RPMI8226 (cell line): ENCODE results near the gene KIAA1328.
"Not testable (repeated sequence)": the region's sequence is repeated elsewhere in the genome, so short reads cannot be mapped to it uniquely, and the experiment has no call there.

Experiments used
- DNase-seq: peaks from one replicate; pipeline ENCODE4 v3.0.0-alpha.2; 2015

The KIAA1328 gene

DNA sequence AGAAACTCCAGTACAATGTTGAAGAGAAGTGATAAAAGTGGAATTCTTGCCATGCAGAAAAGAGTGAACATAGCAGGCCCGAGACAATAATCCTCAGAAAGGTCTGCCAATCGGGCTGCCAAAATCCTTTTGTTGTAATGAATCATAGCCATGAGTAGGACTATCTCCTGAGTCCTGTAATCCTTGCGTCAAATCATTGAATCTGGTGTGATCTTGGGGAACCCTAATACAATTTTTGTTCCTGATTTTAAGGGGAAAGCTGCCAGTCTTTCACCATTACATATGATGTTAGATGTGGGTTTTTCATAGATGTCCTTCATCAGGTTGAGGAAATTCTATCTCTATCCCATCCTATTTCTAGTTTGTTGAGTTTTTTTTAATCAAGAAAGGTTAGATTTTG is 2.4 kb upstream of the KIAA1328 start:
- no peak for DNase-seq

DNA sequence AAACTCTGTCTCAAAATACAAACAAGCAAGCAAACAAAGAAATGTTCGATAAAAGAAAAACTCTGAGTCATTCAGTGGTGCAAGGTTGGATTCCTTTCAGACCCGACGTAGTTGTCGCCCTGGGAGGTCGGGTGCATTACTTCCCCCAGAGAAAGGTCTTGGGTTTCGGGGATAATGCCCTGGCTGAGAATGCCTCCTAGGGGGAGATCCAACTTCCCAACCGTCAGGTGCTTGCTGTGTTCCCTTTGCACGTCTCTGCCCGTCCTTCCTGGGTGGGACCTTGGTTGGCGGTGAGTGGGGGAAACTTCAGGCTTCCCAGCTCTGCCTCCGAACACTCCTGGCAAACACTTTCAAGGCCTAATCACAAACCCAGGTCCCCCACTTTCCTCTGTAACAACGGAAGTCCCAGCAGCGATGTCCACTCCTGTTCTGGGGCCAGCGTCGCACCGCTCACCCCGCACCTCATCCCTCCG is 734 bp upstream of the KIAA1328 start:
- no peak for DNase-seq

DNA sequence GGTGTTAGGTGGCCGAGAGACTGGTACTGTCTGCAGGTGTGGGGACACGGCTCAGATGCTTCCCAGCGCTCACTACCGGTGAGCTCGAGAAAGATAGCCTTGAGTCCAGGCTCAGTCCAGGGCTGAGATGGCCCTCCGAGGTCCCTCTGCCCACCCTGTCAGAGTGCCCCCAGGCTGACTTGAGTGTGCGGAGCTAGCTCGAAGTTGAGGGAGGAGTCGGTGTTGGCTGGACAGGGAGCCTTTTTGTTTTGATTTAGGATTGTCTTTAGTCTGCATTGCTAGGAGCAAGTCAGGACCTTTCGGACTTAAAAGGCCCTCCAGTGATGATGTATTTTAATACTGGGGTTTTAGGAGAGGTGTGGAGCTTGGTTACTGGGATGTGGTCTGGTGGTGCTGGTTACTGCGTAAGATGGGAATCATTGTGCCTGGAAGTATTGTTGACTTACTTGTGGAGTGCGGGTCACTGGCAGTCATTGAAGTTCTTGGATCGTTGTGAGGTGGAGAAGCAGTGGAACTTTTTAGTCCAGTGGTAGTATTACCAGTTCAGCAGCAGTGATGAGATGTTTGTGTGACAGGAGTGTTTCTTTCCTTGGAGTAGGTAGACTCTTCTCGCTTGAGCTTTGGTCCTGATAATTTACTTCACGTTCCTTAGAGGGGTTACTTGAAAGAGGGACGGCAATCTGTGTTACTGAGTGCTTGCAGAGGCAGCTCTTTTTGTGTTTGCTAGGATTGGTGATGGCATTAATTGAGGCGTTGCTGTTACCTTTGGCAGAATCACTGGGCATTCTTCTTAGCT is 633 bp downstream of the KIAA1328 start:
- DNase-seq = peak; percentile 17

DNA sequence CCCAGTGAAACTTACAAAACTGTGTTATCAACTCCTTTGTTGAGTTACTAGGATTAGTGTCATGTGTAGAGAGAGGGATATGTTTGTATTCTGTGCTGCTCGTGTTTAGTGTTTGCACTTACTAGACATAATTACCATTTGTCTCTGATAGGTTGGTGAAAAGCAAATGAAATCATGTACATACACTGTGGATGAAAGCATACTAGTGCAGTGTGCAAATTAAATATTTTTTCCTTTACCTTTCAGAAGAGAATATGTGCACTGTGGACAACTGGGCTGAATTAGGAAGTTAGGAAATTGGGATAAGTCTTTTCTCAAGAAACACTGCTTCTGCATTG is 1.2 kb downstream of the KIAA1328 start:
- no peak for DNase-seq

DNA sequence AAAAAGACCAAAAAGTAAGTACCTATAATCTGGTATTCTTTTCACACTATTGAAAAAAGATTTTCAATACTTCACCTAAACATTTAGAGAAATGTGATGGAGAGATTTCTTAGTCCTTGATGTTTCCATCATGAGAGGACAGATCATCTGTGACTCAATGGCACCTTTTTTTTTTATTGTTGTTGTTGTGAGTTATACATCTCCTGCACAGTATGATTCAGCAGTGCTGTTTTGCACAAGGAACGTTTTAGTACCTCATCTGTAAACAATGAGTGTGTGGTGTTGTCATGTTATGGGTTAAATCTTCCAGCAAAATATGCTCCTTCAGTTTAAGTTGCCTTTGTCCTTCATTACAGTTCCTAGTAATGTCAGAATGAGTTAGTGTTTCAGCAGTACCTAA is 2.2 kb downstream of the KIAA1328 start:
- DNase-seq = no peak

DNA sequence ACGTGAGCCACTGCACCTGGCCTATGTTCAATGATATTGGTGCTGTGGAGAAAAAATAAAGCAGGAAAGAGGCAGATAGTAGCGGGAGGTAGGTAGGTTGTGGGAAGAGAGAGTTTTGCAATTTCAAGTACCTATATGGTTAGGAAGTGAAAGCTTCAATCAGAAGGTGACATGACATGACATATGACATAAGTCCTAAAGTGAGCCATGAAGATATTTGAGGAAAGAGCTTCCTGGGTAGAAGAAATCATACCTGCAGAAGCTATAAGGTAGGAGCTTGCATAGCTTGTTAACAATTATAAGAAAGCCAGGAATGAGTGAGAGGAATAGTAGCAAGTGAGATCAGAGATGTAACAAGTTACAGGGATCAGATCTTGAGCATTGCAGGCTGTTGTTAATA is 4.2 kb downstream of the KIAA1328 start:
- no peak for DNase-seq

DNA sequence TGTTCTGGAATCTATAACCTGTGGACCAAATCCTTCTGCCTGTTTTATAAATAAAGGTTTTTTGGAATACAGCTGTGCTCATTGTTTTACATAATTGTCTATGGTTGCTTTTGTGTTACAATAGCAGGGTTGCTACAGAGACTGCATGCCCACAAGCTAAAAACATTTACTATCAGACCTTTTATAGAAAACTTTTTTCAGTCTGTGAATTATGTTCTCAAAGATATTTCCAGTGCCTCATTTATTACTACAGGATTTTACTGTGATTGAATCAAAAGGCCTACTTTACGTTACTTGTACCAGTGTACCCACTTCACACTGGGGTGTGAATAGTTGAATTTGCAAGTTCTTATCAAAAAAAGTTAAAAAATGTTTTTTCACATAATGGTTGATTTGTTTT is 7.0 kb downstream of the KIAA1328 start:
- DNase-seq = no peak

DNA sequence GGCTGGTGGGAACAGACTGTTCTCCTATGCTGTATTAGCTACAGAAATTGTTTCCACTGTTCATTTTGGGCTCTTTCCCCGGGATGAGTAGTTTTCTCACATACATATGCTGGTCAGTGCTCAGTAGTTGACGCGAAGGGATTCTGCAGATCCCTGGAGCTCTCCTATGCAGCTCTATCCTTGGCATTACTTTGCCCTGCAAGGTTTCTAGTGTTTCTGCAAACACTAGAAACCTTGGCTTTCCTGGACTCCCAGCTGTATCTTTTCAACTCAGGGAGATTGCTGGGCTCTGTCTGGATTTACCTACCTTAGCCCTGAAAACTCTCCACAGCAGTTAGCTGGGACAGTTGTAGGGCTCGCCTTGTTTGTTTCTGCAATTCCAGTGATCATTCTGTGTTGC is 10.9 kb downstream of the KIAA1328 start:
- DNase-seq = no peak

DNA sequence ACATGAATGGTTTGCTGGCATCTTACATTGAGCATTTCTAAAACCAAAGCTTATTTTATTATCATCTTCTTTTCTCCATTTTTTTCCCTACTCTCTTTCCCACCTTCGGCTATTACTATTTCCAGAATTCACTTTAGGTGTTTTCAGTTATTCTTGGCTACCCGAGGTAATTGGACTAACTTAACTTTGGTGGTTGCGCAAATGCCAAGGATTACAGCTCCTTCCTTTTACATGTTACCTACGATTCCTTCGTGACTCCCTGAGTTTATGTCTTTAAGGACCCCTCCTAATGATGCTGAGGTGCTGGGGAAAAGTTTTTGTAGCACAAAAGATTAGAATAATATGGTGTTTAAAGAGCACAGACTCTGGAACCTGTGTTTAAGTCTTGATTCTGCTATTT is 14.3 kb downstream of the KIAA1328 start:
- DNase-seq = no peak

DNA sequence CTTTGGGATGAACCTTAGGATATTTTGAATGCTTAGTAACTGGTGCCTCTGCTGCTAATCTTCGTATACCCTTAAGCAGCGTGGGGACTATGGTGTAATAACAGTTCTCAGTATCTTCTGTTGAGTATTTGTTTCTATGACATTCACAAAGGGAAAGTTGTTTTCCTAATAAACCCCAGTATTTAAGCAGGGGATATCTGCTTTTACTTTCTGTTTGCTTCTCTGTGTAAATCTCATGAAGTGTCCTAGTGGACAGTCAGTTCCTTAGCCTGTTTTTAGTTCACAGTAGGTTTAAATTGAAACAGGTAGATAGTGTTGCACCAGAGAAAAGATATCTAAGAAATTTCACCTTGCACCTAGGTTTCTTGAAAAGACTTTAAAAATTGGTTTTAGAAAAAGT is 14.9 kb downstream of the KIAA1328 start:
- no peak for DNase-seq

DNA sequence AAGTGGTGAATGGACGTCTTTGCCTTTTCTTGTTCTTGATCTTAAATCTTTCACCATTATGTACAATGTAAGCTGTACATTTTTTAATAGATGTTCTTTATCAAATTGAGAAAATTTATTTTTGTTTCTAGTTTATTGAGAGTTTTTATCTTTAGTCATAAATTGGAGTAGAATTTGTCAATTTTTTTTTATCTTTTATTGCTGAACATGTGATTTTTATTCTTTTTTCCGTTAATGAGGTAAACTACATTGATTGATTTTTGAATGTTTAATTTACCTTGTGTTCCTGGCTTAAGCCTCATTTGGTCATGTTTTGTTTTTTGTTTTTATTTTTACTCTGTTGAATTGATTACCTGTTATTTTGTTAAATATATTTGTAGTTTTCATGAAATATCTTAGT is 19.7 kb downstream of the KIAA1328 start:
- no peak for DNase-seq

DNA sequence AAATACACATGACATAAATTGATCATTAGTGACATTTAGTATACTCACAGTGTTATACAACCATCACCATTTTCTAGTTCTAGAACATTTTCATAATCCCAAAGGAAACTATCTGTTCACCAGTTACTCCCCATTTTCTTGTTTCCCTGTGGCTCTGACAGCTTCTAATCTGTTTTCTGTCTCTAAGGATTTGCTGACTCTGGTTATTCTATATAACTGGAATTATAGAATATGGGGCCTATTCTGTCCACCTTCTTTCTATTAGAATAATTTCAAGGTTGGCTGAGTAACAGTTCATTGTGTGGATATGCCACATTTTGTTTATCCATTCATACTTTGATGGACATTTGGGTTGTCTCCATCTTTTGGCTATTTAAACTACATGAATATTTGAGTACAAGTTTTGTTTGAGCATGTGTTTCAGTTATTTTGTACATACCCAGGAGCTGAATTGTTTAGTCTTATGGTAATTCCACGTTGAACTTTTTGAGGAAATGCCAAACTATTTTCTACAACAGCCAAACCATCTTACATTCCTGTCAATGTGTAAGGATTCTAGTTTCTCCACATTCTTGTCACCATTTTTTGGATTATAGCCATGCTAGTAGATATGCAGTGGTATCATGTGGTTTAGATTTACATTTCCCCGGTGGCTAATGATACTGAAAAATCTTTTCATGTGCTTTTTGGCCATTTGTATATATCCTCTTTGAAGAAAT is 20.5 kb downstream of the KIAA1328 start:
- no peak for DNase-seq

DNA sequence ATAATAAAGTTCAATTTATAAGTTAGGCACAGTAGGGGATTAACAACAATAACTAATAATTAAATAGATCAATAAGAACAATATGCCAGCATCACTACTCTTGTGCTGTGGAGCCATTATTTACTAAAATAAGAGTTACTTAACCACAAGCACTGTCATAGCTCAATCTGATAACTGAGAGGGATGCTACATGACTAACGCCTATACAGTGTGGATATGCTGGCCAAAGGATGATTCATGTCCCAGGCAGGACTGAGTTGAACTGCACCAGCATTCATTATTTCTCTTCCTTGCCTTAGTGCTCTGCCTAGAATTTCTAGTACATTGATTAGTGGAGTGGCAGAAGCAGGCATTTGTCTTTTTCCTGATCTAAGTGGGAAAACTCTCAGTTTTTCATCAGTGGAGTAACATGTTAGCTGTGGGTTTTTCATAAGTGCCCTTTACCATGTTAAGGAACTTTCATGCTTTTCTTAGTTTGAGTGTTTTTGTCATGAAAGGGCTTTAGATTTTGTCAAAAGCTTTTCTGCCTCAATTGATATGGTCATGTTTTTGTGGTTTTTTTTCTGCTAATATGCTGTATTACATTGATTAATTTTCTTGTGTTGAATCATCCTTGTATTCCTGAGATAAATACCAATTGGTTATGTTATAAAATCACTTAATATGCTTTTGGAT is 21.7 kb downstream of the KIAA1328 start:
- no peak for DNase-seq

DNA sequence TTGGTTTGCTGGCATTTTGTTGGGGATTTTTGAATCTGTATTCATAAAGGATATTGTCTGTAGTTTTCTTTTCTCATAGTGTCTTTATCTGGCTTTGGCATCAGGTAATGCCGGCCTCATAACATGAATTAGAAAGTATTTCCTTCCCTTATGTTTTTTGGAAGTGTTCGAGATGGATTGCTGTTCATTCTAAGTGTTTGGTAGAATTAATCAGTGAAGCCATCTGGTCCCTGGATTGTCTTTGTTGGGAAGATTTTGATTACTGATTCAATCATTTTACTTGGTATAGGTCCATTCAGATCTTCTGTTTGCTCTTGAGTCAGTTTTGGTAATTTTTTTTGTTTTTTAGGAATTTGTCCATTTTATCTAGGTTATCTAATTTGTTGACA is 22.3 kb downstream of the KIAA1328 start:
- DNase-seq = no peak

DNA sequence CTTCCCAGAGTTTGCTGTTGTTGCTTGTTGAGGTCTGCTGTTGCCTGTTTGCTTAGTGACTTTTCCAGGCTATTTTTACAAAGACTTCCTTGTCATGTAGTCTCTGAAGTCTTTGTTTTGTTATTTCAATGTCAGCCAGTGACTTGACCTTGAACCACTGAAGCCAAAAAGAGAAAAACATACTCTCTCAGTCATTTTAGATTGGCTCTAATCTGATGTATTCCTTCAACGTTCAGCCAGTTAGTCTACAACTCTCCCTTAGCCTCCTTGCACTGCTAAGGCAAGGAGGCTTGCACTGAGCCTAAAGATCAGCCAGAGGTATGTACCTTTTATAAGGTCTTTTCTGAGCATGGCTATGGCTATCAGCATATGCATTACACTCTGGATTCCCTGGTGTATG is 27.9 kb downstream of the KIAA1328 start:
- DNase-seq = no peak

DNA sequence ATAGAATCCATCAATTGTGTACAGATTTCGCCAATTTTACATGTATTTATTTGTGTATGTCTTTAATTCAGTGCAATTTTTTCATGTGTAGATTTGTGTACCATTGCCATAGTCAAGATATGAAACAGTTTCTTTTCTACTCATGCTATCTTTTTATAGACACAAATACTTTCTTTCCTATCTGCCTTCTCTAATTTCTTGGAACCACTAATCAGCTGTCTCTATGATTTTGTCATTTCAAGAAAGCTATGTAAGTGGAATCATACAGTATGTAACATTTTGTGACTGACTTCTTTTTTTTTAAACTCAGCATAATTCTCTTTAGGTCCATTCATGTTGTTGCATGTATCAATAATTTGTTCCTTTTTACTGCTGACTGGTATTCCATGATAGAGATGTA is 33.3 kb downstream of the KIAA1328 start:
- no peak for DNase-seq

DNA sequence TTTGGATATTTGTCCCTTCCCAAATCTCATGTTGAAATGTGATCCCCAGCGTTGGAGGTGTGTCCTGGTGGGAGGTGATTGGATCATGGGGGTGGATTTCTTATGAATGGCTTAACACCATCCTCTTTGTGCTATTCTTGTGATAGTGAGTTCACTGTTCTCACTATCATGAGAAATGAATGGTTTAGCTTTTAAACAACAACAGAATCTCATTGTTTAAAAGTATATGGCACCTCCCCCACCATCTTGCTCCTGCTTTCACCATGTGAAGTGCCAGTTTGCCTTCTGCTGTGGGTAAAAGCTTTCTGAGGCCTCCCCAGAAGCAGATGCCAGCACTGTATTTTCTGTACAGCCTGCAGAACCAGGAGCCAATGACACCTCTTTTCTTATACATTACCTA is 38.1 kb downstream of the KIAA1328 start:
- no peak for DNase-seq

DNA sequence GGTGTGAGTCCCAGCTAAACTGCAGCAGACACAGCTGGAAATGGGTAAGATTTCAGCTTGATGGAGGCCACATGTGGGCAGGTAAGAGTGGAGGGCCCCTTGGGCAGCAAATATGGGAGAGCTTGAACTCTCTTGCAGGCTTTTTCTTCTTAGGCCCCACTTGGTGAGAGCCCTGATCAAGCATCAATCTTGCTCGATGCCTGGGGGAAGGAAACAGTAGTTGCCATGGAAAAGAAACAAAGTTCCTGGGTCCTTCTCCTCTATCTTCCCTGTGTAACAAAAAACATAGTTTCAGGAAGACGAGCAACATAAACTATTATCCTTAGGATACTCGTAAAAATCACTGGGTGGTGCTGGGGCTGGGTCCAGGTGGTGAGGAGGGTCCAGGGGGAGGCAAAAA is 42.9 kb downstream of the KIAA1328 start:
- DNase-seq = no peak

DNA sequence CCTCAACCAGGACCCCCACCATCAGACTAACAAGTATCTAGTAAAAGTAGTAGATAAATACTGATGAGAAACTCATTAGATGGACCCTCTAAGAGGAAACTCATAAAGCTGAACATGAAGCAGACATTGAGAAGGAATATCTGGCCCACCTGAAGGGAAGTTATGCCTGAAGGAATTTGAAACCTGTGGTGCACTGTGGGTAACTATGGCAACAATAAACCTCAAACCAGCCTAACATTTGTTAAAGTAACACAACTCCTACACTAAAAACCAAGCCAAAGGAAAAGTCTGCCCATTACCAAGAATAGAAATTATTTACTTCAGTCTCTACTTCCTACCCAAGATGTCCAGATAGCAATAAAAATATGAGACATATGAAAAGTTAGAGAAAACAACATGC is 43.4 kb downstream of the KIAA1328 start:
- no peak for DNase-seq

DNA sequence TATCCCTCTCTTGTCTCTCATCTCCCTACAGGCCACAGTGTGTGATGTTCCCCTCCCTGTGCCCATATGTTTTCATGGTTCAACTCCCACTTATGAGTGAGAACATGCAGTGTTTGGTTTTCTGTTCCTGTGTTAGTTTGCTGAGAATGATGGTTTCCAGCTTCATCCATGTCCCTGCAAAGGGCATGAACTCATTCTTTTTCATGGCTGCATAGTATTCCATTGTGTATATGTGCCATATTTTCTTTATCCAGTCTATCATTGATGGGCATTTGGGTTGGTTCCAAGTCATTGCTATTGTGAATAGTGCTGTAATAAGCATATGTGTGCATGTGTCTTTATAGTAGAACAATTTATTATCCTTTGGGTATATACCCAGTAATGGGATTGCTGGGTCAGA is 44.9 kb downstream of the KIAA1328 start:
- DNase-seq = not testable (repeated sequence)

DNA sequence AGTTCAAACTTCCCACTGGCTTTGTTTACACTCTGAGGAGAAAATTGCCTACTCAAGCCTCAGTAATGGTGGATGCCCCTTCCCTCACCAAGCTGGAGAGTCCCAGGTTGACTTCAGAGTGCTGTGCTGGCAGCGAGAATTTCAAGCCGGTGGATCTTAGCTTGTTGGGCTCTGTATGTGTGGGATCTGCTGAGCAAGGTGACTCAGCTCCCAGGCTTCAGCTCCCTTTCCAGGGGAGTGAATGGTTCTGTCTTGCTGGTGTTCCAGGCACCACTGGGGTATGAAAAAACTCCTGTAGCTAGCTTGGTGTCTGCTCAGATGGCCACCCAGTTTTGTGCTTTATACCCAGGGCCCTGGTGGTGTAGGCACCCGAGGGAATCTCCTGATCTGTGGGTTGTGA is 50.9 kb downstream of the KIAA1328 start:
- not testable (repeated sequence) for DNase-seq

DNA sequence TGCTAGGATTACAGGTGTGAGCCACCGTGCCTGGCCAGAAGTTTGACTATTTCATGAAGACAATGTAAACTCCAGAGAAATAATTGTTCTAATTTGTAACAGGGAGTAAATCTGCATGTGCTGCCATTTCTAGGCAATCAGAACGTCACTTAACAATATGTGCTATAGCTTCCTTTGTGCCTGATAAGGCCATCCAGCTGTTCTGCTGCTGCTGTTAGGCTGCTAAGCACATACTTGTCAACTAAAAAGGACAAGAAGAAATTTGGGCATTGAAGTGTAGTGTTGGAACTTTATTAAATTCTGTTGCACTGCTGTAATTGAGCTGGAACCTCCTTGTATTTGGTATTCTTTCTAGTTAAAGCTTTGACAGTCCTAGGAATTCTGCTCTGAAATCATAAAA is 57.1 kb downstream of the KIAA1328 start:
- DNase-seq = no peak

DNA sequence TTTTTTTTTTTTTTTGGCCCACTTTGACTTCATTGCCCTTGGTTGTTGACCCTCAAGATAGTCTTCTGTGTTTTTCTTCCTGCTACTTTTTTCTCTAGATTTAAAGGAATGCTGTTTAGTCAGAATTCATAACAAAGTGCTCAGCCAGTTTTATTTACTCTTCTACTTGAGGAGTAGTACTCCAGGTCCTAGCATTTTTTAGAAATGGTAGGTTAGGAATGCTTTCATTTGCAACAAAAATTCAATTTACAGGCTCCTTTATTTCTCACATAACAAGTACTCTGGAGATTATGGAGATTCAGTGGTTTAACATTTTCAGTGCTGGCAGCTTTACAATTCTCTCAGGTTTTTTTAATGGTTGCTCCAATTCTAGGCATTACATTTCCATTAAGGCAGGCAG is 58.2 kb downstream of the KIAA1328 start:
- DNase-seq = no peak

DNA sequence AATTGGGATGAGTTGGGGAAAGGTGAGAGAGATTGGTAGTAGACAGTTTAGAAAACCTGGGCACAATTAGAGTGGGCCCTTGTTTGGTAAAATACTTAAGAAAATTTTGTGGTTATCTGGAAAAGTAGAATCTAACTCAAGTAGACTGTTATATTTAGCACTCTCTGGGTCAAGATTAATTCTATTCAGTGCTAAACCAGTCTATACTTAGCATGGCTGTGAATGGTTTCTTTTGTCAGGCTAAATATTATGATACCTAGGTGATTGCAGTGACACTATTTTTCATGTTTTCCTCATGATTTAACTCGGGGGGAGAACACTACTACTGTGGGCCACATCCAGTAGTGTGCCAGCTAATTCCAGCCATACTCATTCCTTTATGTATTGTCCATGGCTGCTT is 58.9 kb downstream of the KIAA1328 start:
- DNase-seq = no peak
